ENCODE results near the gene CFAP43. TPM values are rescaled to one million over a fixed set of nuclear protein-coding genes. Genes with fewer than 3 reads are reported as not detected.
A peak's percentile ranks its signal among the peaks of the same experiment; 100 is the strongest.

Gene CFAP43
- total RNA-seq, 1 donor from 2014 or later, result not detected

- ATAC-seq, result no peak
Measured at GRCh38 chr10:104138131-104138530, 94.0 kb downstream of the CFAP43 start.

- no peak for ATAC-seq
Measured at GRCh38 chr10:104130041-104130440, 102.1 kb downstream of the CFAP43 start.

- ATAC-seq, result peak; percentile 48
Measured at GRCh38 chr10:104128214-104128613, 104.0 kb downstream of the CFAP43 start.

- no peak for ATAC-seq
Measured at GRCh38 chr10:104127411-104127810, 104.8 kb downstream of the CFAP43 start.

GRCh38 chr10:104123397-104123796 is 108.8 kb downstream of the CFAP43 start:
- ATAC-seq, result no peak

- ATAC-seq, result no peak
Measured at GRCh38 chr10:104122225-104123107, 109.7 kb downstream of the CFAP43 start.

- peak; percentile 97 for ATAC-seq
Measured at GRCh38 chr10:104121485-104122224, 110.5 kb downstream of the CFAP43 start, which contains the start of gene SFR1. TSS of gene SFR1 (plus strand) at chr10:104122171. CDS start at chr10:104122184, 13 bp downstream.

- peak; percentile 69 for ATAC-seq
Measured at GRCh38 chr10:104120903-104121484, 111.2 kb downstream of the CFAP43 start.

GRCh38 chr10:104120512-104120902 is 111.7 kb downstream of the CFAP43 start:
- no peak for ATAC-seq

GRCh38 chr10:104119996-104120395 is 112.2 kb downstream of the CFAP43 start:
- ATAC-seq, result no peak

GRCh38 chr10:104117839-104118323 is 114.3 kb downstream of the CFAP43 start:
- peak; percentile 78 for ATAC-seq

GRCh38 chr10:104113376-104113956 is 118.7 kb downstream of the CFAP43 start:
- no peak for ATAC-seq

- peak; percentile 62 for ATAC-seq
Measured at GRCh38 chr10:104109908-104110662, 122.1 kb downstream of the CFAP43 start.

GRCh38 chr10:104104926-104105325 is 127.2 kb downstream of the CFAP43 start:
- peak; percentile 81 for ATAC-seq

- no peak for ATAC-seq
Measured at GRCh38 chr10:104104418-104104817, 127.7 kb downstream of the CFAP43 start.

GRCh38 chr10:104103956-104104355 is 128.2 kb downstream of the CFAP43 start:
- no peak for ATAC-seq

- no peak for ATAC-seq
Measured at GRCh38 chr10:104101902-104102301, 130.3 kb downstream of the CFAP43 start.

GRCh38 chr10:104100795-104101194 is 131.4 kb downstream of the CFAP43 start:
- no peak for ATAC-seq

- no peak for ATAC-seq
Measured at GRCh38 chr10:104099941-104100340, 132.2 kb downstream of the CFAP43 start.

- ATAC-seq, result no peak
Measured at GRCh38 chr10:104099269-104099668, 132.9 kb downstream of the CFAP43 start.

GRCh38 chr10:104098358-104098925 is 133.7 kb downstream of the CFAP43 start:
- ATAC-seq, result no peak

Measured in esophagus mucosa (tissue), 1 donor.